Left renal cortex interstitium (tissue), 4 donors: ENCODE results near the gene TMX1. TPM values are rescaled to one million over a fixed set of nuclear protein-coding genes. Genes with fewer than 3 reads are reported as not detected.
"Not testable (repeated sequence)": the region's sequence is repeated elsewhere in the genome, so short reads cannot be mapped to it uniquely, and the experiment has no call there.

Experiments
- DNase-seq, 4 donors: peaks; one replicate each; pipeline ENCODE4 v3.0.0-alpha.2; 2013; ENCODE audit warnings: low read depth in 4 of 4, low spot score in 2 of 4, missing footprints in 1 of 4
- polyA plus RNA-seq, 4 donors: library from polyadenylated mRNA; unstranded; fragments of 120-200 nt; gene quantifications; one replicate each; pipeline ENCODE4 v1.2.1, GENCODE V29; 2013; ENCODE audit not compliant: insufficient read length in 4 of 4

The TMX1 gene, protein sequence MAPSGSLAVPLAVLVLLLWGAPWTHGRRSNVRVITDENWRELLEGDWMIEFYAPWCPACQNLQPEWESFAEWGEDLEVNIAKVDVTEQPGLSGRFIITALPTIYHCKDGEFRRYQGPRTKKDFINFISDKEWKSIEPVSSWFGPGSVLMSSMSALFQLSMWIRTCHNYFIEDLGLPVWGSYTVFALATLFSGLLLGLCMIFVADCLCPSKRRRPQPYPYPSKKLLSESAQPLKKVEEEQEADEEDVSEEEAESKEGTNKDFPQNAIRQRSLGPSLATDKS
- 10 to 100 TPM; 45.7 to 64.2 (median 50.2) TPM for polyA plus RNA-seq

DNA sequence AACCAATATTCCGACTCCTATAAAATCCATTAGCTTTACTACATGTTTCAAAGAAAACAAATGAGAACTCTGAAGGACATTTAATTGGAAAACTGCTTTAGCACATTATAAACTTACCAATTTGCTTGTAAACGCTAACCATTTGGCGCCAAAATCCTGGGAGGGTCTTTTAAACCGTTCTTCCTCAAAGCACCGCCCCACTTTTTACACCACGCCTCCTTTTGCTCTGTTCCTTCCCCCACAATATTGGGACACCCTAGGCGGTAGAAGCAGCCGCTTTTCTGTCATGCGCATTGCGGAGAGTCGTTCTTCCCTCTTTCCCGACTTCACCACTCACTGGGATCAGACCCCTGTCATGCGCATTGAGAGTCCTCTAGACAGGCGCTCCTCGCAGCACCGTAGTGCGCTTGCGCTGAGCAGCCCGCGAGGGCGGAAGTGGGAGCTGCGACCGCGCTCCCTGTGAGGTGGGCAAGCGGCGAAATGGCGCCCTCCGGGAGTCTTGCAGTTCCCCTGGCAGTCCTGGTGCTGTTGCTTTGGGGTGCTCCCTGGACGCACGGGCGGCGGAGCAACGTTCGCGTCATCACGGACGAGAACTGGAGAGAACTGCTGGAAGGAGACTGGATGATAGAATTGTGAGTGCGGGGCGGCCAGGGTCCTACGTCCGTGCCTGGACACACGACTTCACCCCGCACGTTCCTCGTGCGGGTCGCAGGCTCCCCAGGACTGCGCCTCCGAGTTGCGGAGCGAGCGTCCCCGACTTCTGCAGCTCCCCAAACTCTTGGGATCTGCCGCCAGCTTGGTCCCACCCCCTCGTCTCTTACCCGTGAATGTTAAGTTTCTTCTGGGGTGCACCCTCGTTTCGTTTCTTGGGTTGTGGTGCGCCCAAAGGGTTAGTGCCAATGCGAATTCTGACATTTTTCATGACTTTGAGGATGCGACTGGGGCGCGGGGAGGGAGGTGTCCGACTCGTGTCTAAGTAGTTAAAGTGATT lies at the start of gene TMX1:
Gene TMX1, plus strand, starts transcription at position 435 of the 991 bp plus-strand sequence. Its CDS starts 46 bp downstream, at position 481.
- DNase-seq: peak; percentile 92 to 98 (median 95)

DNA sequence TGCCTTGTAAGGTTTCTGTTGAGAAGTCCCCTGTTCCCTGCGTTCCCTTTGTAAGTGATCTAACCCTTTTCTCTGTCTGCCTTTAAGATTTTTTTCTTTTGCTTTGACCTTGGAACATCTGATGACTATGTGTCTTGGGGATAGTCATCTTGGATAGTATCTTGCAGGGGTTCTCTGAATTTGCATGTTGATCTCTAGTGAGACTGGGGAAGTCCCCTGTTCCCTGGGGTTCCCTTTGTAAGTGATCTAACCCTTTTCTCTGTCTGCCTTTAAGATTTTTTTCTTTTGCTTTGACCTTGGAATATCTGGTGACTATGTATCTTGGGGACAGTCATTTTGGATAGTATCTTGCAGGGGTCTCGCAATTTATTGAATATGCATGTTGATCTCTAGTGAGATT lies 38.2 kb upstream of the TMX1 start:
- DNase-seq: no peak

DNA sequence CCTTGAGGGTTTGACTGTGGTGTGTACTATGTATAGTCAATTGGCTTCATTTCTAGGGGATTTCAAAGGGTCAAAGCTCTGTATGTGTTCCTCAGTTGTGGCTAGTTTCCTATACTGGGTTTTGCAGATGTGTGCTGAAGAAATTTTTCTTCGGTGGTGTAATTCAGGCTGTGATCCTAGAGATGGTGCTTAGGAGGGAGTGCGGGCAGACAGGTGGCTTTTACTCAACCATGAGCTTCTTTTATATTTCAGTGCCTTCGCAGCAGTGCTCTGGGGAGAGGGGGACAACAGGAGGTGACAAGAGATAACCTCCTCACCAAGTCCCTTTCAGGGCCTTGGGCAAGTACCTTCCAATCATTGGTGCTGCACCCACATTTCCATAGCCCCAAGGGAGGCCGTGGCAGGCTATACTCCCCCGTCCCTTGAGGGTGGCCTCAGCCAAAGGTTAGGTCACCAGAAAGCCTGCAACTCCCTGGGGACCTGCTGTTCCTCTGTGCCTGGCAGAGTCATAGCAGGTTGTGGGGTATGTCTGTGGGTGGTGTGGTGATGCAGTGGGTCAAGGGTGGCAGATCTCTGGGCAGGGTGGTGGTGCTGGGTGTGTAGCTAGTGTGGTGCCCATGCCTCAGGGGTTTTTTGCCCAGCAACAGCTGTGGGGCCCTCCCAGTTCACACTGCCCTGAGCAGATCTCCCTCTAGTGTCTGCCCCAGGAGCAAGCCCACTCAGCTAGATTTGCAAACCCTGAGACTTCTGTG lies 37.0 kb upstream of the TMX1 start:
- no peak for DNase-seq

DNA sequence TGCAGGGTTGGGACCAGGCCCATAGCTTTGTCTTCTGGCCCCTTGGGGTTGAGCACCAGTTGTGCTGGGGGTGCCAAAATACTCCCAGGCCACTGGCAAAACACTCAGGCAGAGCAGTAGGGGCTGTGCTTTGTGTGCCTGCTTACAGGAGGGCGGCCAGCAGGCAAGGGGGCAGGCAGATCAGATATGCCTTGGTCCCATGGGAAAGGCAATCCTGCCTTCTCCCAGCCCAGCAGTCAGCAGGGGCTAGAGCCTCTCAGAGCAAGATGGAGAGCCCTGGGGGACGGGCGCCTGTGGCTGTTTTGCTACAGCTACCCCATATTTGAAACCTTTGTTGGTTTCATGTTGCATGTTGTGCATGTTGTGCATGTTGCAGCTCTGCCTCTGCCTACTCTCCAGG lies 36.2 kb upstream of the TMX1 start:
- DNase-seq: no peak

DNA sequence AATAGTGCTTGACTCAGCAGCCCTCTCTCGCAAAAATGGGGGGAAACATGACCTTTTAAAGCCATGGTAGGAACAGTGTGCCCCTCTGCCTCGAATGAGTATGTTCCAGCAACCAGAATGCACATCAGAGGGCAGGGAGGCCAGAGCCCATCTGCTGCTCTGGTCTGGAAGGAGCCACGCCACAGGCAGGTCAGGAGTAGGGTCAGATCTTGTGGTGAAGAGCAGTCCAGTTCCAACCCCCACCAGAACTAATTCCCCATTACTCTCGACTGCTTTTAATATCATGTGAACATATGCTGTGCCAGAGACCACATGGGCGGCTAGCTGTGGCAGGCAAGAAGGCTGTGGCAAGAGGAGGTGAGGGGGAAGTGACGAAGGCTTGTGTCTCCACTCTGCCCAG lies 34.6 kb upstream of the TMX1 start:
- no peak for DNase-seq

DNA sequence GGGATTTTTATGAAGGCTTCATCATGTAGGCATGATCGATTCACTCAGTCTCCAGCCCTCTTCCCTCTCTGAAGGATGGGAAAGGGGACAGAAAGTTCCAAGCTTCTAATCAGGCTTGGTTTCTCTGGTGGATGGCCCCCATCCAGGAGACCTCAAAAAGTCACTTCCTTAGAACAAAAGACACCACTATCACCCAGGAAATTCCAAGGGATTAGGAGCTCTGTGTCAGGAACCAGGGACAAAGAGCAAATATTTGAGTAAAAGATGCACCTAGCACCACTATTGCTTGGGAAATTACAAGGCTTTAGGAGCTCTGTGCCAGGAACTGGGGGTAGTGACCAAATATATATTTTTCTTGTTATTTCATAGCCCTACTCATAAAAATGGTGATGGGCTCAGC lies 33.6 kb upstream of the TMX1 start:
- no peak for DNase-seq

DNA sequence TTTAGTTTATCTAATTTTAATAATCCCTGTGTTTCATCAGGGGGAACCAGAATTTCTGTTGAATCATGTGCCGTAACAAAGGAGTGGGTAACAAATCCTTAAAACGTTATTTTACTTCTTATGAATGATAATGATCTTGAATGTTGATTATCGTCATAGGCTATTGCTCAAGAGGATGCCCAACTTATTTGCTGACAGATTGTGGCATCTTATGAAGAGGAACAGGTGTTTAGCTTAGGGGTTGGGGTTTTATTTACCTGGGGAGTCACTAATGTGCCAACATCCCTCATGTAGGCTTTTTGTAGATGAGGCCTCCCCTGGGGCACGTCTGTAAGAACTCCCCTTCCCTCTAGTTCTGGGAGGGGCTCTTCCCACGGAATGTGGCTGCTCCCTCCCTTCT lies 32.4 kb upstream of the TMX1 start:
- no peak for DNase-seq

DNA sequence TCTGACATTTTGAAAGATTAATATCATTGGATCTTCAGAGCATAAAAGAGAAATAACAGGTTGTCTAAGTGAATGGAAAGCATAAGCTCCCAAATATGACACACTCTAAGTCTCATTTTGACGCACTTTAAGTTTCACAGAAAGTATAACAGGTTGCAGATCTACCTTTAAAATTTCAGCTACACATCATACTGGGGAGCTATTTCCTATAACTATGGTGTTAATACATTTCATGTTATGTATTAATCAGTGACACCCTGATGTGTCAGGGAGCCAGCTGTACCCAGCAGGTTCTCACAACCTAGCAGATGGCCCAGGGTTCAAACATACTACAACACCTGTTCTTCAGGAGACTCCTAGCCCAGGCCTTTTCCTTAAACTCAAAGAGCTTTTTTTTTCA lies 31.1 kb upstream of the TMX1 start:
- no peak for DNase-seq

DNA sequence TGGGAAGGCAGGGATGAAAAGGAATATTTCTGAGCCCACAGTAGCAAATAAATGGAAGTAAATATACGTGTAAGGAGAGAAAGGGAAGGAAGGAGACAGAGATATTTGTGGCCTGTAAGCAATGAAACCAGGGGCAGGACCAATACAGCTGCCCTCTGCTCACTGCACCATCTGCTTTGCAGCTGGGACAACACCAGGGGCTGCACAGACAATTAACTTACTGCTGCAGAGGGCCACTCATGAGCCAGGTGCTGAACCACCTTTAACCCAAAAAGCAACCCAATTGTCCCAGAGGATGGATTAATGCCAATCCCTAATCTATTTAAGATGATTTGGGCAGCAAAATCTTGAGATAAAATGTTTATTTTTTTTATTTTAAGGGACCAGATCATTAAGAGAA lies 30.6 kb upstream of the TMX1 start:
- no peak for DNase-seq

DNA sequence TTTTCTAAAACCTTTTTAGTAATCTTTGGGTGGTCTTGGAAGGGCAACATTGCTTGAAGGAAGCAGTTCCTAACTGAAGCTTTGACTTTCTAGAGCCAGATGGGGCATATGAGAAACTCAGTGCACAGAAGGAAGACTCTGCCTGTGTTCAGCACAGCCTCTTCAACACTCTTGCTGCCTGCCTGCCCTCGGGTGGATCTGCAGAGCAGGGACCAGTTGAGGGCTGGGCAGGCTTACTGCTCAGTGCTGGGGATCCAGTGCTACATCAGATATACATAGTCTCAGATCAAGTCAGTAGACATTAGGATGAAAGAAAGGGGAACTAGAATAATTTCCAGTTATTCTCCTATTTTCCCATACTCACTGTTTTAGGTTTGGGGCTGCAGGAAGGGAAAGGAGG lies 29.5 kb upstream of the TMX1 start:
- DNase-seq: no peak

DNA sequence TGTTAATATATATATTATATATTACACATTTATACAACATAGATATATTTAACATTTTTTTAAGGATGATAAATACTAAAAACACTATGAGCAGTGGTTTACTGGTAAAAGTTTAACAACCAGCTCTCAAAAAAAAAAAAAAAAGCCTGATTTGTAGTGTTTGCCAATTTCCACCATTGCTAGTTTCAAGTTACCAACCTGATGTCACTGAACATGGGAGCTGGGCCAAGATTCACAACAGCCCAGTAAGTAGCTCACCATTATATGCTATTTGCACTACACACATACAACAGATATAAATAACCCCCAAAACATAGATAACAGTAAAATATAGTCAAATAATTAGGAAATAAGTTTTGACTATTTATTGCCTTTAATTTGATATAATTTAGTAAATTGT lies 28.9 kb upstream of the TMX1 start:
- DNase-seq: no peak

DNA sequence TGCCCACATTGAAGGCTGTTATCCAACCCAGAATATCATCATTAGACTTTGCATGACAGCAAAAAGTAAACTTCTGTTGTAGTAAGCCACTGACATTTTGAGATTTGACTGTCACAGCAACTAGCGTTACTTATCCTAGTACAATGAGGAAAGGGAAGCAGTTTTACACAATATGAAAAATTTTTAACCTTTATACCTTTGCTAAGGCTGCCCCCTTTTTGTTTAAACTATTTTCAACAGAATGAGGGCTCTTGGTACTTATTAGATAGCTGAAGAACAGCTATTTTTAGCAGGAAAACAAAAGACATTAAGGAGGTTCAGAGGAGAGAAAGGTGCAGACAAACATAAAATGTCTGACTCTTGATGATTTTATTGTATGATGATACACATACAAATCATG lies 23.4 kb upstream of the TMX1 start:
- DNase-seq: no peak

DNA sequence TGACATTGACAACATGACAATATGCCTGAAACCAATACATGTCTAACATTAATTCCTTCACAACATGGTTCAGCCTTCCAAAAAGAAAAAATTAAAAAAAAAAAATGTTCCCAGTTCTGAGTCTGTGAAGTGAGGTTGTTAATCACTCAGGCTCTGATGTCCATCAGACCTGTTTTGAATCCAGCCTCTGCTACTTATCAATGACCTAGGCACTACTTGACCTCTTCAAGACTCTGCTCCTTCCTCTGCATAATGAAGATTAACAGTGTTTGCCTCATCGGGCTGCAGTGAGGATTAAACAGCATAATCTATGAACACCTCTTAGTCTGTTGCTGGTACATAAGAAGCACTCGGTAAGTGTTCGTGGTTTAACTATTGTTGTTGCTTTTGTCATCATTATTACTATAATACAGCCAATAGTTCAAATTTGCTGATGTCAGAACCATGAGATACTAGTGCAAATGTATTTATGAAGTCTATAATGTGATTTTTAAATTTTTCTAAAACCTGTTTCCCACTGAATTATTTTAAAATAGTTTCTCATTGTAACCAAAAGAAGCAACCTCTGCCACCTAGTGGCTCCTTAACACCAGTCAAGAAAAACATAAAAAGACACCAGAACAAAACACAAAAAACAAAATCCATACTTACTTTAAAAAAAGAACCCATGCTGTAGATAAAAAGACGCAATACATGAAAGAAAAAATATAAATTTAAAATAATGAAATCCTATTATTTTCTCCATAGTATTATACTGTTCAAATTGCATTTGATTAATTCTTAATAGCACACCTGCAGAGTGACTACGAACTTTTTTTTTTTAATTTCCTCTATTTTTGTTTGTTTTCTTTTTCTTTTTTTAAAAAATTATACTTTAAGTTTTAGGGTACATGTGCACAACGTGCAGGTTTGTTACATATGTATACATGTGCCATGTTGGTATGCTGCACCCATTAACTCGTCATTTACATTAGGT lies 20.3 kb upstream of the TMX1 start:
- peak in 1 of 4 donors; percentile 16 for DNase-seq

DNA sequence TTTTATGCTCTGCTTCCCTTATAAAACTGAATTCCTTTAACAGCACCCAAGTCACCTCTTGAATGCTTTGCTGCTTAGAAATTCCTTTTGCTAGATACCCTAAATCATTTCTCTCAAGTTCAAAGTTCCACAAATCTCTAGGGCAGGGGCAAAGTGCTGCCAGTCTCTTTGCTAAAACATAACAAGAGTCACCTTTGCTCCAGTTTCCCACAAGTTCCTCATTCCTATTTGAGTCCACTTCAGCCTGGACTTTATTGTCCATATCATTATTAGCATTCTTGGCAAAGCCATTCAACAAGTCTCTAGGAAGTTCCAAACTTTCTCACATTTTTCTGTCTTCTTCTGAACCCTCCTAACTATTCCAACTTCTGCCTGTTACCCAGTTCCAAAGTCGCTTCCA lies 16.6 kb upstream of the TMX1 start:
- DNase-seq: not testable (repeated sequence)

DNA sequence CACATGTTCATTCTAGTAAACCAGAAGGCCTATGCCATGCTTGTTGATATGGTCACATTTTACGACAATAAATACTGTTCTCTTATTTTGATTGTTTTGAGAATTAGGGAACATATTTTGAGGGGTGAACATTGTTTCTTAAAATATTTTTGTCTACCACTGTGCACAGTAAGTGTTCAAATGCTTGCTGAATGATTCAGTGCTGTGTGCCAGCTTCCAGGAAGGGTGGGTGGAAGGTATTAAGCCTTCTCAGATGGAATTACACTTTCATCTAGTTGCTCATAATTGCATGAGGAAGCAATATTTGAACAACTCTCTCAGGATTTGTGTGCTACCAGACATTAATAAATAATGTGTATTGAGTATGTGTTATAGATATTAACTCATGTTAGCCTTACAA lies 15.5 kb upstream of the TMX1 start:
- no peak for DNase-seq

DNA sequence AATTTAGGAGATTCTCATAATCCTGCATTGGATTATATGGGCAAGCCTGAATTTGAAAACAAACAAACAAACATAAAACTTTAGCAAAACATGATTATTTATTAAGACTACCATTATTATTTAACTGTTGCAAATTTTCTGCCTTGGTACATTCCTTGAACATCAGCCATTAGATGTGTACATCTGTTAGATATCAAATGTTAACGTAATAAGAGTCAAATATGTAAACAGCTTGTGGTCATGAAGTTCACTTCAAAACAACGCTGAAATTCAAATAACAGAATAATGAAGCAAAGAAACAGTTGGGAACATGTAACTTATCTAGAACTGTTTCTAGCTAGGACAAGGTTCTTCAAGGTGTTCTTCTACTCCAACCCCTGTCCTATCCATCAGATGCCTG lies 14.3 kb upstream of the TMX1 start:
- DNase-seq: no peak

DNA sequence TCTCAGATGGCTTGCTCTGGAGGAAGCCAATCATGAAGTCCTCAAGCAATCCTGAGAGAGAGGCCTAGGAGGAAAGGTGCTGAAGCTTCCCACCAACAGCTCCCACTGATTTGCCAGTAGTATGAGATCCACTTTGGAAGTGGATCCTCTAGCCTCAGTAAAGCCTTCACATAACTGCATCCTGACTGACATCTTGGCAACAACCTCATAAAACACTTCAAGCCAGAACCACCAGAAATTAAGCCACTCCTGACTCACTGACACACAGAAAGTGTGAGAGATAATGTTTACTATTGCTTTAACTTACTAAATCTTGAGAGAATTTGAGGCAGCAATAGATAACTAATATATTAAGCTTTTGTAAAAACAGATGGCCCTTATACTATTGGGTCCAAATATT lies 11.7 kb upstream of the TMX1 start:
- no peak for DNase-seq

DNA sequence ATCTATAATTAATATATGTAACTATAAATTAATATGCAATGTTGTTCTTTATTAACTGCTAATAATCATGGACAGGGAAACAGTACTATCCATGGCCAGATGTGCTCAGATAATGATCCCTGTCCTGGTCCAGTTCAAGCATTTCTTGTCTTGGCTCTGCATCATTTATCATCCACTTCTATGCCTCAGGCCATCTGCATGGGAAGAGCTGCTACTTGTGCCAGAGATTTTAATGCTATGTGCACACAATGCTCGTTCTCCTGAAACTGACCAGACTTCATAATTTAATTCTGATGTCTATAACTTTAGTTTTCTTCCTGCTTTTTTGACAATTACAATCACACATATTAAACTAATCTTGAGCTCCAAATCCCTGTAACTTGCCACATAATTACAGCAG lies 11.2 kb upstream of the TMX1 start:
- no peak for DNase-seq

DNA sequence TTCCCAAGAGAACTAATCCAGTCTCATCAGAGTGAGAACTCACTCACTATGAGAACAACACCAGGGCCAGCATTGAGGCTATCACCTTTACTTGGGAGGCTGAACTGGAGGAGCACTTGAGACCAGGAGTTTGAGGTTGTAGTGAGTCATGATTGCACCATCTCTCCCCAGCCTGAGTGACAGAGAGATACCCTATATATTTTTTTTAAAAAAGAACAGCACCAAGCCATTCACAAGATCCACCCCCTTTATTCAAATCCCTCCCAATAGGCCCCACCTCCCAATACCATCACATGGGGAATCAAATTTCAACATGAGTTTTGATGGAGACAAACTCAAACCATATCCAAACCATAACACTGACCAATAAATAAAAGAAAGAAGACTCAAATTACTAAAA lies 3.7 kb upstream of the TMX1 start:
- no peak for DNase-seq

DNA sequence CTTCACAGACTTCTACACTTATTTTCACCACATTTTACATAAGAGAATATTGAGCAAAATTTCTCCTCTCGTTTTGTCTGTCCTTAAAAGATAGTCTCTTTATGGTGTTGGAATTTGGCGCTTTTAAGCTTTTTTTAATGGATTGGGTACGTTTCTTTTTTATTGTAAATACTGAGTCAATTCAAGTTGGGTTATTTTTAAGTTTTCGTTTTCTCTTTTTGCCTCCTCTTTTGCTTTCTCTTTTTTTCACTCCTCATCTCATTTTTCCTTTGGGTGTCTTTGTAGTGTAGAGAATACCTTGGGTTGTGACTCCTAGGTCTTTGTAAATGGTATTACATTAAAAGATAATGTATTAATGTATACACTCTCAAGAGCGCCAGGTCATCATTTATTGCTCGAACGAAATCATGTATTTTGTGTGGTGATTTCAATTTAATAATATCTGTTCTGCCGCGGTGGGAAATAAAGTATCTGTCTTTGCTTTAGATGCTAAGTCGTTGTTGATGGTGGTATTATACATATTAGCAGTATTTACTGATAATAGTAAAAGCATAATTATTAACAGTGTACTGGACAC lies 845 bp downstream of the TMX1 start:
- no peak for DNase-seq
